ENCODE data around the gene NIPA2.
"Not testable (repeated sequence)": the region's sequence is repeated elsewhere in the genome, so short reads cannot be mapped to it uniquely, and the experiment has no call there.

NIPA2 gene

GRCh38 chr15:22838292-22839042 is at the start of gene NIPA2:
Gene NIPA2 (plus strand): TSS chr15:22838666. CDS start chr15:22851732, 13,066 bp downstream.
- Histone ChIP-seq H3K4me3 (peak within 1 kb of the TSS; percentile 86), H3K27ac (peak within 1 kb of the TSS; percentile 90 to 95)
- TF ChIP-seq, protein P1, sequence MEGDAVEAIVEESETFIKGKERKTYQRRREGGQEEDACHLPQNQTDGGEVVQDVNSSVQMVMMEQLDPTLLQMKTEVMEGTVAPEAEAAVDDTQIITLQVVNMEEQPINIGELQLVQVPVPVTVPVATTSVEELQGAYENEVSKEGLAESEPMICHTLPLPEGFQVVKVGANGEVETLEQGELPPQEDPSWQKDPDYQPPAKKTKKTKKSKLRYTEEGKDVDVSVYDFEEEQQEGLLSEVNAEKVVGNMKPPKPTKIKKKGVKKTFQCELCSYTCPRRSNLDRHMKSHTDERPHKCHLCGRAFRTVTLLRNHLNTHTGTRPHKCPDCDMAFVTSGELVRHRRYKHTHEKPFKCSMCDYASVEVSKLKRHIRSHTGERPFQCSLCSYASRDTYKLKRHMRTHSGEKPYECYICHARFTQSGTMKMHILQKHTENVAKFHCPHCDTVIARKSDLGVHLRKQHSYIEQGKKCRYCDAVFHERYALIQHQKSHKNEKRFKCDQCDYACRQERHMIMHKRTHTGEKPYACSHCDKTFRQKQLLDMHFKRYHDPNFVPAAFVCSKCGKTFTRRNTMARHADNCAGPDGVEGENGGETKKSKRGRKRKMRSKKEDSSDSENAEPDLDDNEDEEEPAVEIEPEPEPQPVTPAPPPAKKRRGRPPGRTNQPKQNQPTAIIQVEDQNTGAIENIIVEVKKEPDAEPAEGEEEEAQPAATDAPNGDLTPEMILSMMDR (IDR thresholded peaks at IDR 0.05), result no peak
- DNase-seq (ENCODE audit: low spot score), result peak; percentile 100

DNA sequence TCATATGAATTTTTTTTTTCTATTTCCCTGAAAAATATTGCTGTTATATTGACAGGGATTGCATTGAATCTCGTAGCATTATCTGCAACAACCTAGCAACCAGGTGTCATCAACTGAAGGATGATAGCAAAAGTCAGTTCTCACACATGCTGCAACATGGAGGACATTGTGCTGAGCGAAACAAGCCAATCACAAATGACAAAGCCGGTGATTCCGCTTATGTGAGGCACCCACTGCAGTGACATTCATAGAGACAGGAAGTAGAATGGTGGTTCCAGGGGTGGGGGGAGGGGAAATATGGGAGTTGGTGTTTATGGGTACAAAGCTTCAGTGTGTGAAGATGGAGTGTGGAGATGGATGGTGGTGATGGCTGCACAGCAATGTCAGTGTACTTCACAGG is 44.4 kb upstream of the NIPA2 start:
- no peak overlapping the region for H3K27ac ChIP-seq
- TF ChIP-seq, protein P1 (IDR thresholded peaks at IDR 0.05), result no peak
- no peak overlapping the region for H3K4me3 ChIP-seq
- no peak for DNase-seq (ENCODE audit: low spot score)

- no peak for DNase-seq (ENCODE audit: low spot score)
- H3K4me3 ChIP-seq, result no peak overlapping the region
- H3K27ac ChIP-seq, result no peak overlapping the region
- TF ChIP-seq, protein P1 (IDR thresholded peaks at IDR 0.05), result no peak
Measured at GRCh38 chr15:22794621-22795167, 43.8 kb upstream of the NIPA2 start.

DNA sequence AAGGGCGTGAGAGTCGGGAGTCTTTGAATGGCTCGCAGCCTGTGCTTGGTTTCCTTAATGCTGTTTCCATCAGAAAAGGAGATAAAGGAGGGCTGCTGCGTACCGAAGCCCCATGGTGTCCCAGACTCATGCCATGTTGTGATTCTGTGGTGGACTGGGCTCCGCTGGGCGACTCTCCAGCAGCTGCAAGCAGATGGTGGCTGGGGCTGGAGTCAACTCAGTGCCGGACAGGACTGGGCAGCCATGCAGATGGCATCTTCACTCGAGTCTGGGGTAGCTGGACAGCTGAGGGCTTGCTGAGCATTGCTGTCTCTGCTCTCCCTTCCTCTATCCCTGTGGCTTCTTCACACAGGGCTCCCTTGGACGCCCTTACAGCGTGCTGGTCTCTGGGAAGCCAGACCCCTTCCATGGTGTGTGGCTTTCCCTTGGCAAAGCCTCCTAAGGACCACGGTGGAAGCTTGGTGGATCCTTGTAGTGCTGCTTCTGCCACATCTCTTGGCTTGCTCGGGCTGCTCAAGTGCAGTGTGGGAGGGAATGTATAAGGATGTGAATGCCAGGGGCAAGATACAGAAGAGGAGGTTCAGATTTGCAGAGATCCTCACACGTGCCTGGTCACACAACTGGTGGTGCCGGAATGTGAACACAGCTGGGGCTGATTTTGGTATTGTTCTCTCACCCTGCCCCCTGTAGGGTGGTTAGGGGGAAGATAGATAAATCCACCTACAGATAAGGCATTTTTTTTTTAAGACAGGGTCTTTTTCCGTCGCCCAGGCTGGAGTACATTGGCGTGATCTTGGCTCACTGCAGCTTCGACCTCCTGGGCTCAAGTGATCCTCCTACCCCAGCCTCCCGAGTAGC is 43.0 kb upstream of the NIPA2 start:
- TF ChIP-seq, protein P1 (IDR thresholded peaks at IDR 0.05), result no peak
- H3K27ac ChIP-seq, result no peak overlapping the region
- no peak for DNase-seq (ENCODE audit: low spot score)
- H3K4me3 ChIP-seq, result no peak overlapping the region

GRCh38 chr15:22796079-22796478 is 42.4 kb upstream of the NIPA2 start:
- no peak for DNase-seq (ENCODE audit: low spot score)
- H3K4me3 ChIP-seq, result no peak overlapping the region
- no peak overlapping the region for H3K27ac ChIP-seq
- TF ChIP-seq, protein P1 (IDR thresholded peaks at IDR 0.05), result no peak

DNA sequence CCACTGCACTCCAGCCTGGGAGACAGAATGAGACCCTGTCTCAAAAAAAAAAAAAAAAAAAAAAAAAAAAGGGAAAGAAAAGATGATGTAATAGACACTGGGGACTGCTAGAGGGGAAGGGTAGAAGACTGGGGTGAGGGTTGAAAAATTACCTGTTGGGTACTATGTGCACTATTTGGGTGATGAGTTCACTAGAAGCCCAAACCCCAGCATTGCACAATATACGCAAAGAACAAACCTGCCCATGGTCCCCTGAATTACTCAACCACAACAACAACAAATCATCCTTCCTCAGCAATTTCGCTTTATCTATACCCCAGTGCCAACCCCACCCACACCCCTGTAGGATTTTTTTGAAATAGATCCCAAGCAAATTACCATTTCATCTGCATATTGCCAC is 38.6 kb upstream of the NIPA2 start:
- TF ChIP-seq, protein P1 (IDR thresholded peaks at IDR 0.05), result no peak
- DNase-seq (ENCODE audit: low spot score), result no peak

GRCh38 chr15:22803006-22803405 is 35.5 kb upstream of the NIPA2 start:
- not testable (repeated sequence) for DNase-seq (ENCODE audit: low spot score); H3K27ac ChIP-seq

More for the DNA sequence above, 38.6 kb upstream of the NIPA2 start:
- Histone ChIP-seq H3K27ac (no peak overlapping the region), H3K4me3 (no peak overlapping the region)

More at GRCh38 chr15:22803006-22803405, 35.5 kb upstream of the NIPA2 start:
- not testable (repeated sequence) for H3K4me3 ChIP-seq

Measured in coronary artery (tissue), 2 donors.